BLaER1 (cell line): ENCODE measurements around the gene CCM2L.

Experiments used
- H3K27ac ChIP-seq: shearing (Covaris generic); formaldehyde crosslinking; 2 replicates; pipeline ENCODE4 v1.8.1; 2022
- H3K27me3 ChIP-seq: shearing (Covaris generic); formaldehyde crosslinking; 2 replicates; pipeline ENCODE4 v1.8.1; 2022
- H3K36me3 ChIP-seq: shearing (Covaris generic); formaldehyde crosslinking; 2 replicates; pipeline ENCODE4 v1.8.1; 2022
- H3K4me1 ChIP-seq: shearing (Covaris generic); formaldehyde crosslinking; 2 replicates; pipeline ENCODE4 v1.8.1; 2022
- H3K4me2 ChIP-seq: shearing (Covaris generic); formaldehyde crosslinking; 2 replicates; pipeline ENCODE4 v1.8.1; 2022
- H3K4me3 ChIP-seq: shearing (Covaris generic); formaldehyde crosslinking; 2 replicates; pipeline ENCODE4 v1.8.1; 2022
- H3K9ac ChIP-seq: shearing (Covaris generic); formaldehyde crosslinking; 2 replicates; pipeline ENCODE4 v1.8.1; 2022
- H3K9me3 ChIP-seq: shearing (Covaris generic); formaldehyde crosslinking; 2 replicates; pipeline ENCODE4 v1.8.1; 2022
- H4K20me1 ChIP-seq: shearing (Covaris generic); formaldehyde crosslinking; 2 replicates; pipeline ENCODE4 v1.8.1; 2022
- Cebpa-rat ChIP-seq: shearing (Covaris generic); IDR thresholded peaks from 2 replicates; pipeline ENCODE4 v1.8.1; 2022

Gene CCM2L

GRCh38 chr20:32035426-32035779, 25.2 kb downstream of the CCM2L start:
- Histone ChIP-seq H3K4me2 (peak overlapping the region; percentile 46), H3K4me3 (no peak overlapping the region), H3K9me3 (no peaks in the 10 kb centered on the region), H3K4me1 (peaks cover 73% of the 10 kb centered on the region), H4K20me1 (no peaks in the 10 kb centered on the region), H3K36me3 (no peaks in the 10 kb centered on the region), H3K27ac (0 out of 2 replicates have a peak overlapping the region, but pooled peaks have one; percentile 12), H3K27me3 (no peaks in the 10 kb centered on the region), H3K9ac (no peak overlapping the region)
- no peak for TF ChIP-seq Cebpa-rat

GRCh38 chr20:32036252-32036651, 26.0 kb downstream of the CCM2L start:
- H3K4me1 ChIP-seq: peaks cover 77% of the 10 kb centered on the region

GRCh38 chr20:32036716-32037485, 26.7 kb downstream of the CCM2L start:
- H3K9me3 ChIP-seq: no peaks in the 10 kb centered on the region
- peak overlapping the region; percentile 49 for H3K4me2 ChIP-seq
- H4K20me1 ChIP-seq: no peaks in the 10 kb centered on the region
- no peak overlapping the region for H3K4me3 ChIP-seq
- H3K9ac ChIP-seq: no peak overlapping the region
- no peaks in the 10 kb centered on the region for H3K27me3 ChIP-seq
- H3K36me3 ChIP-seq: no peaks in the 10 kb centered on the region
- TF ChIP-seq Cebpa-rat: no peak
- peak overlapping the region; percentile 45; the same call in 1 of the 2 replicates for H3K27ac ChIP-seq
- H3K4me1 ChIP-seq: peaks cover 80% of the 10 kb centered on the region

More at GRCh38 chr20:32036252-32036651, 26.0 kb downstream of the CCM2L start:
- no peak overlapping the region for H3K9ac ChIP-seq
- no peaks in the 10 kb centered on the region for H4K20me1 ChIP-seq
- no peaks in the 10 kb centered on the region for H3K27me3 ChIP-seq
- H3K4me2 ChIP-seq: peak overlapping the region; percentile 49
- H3K27ac ChIP-seq: peak overlapping the region; percentile 45; the same call in 1 of the 2 replicates
- H3K9me3 ChIP-seq: no peaks in the 10 kb centered on the region
- TF ChIP-seq Cebpa-rat: no peak
- H3K4me3 ChIP-seq: no peak overlapping the region
- H3K36me3 ChIP-seq: no peaks in the 10 kb centered on the region

GRCh38 chr20:32037929-32038328, 27.7 kb downstream of the CCM2L start:
- TF ChIP-seq Cebpa-rat: no peak

GRCh38 chr20:32040142-32040953, 30.1 kb downstream of the CCM2L start:
- Histone ChIP-seq H4K20me1 (no peaks in the 10 kb centered on the region), H3K27me3 (no peaks in the 10 kb centered on the region), H3K36me3 (no peaks in the 10 kb centered on the region), H3K27ac (peak overlapping the region; percentile 69), H3K4me1 (peaks cover 64% of the 10 kb centered on the region), H3K4me2 (peak overlapping the region; percentile 81), H3K4me3 (no peak overlapping the region; the same call in 1 of the 2 replicates), H3K9me3 (no peaks in the 10 kb centered on the region), H3K9ac (peak overlapping the region; percentile 44; the same call in 1 of the 2 replicates)
- TF ChIP-seq Cebpa-rat: peak; percentile 65; the same call in 1 of the 2 replicates

More at GRCh38 chr20:32037929-32038328, 27.7 kb downstream of the CCM2L start:
- H3K4me3 ChIP-seq: no peak overlapping the region
- H3K27me3 ChIP-seq: no peaks in the 10 kb centered on the region
- no peaks in the 10 kb centered on the region for H3K9me3 ChIP-seq
- H3K9ac ChIP-seq: no peak overlapping the region
- no peak overlapping the region for H3K4me2 ChIP-seq
- peaks cover 85% of the 10 kb centered on the region for H3K4me1 ChIP-seq
- H4K20me1 ChIP-seq: no peaks in the 10 kb centered on the region
- H3K27ac ChIP-seq: no peak overlapping the region
- H3K36me3 ChIP-seq: no peaks in the 10 kb centered on the region

- no peaks in the 10 kb centered on the region for H3K36me3 ChIP-seq
- no peak overlapping the region for H3K27ac ChIP-seq
- no peaks in the 10 kb centered on the region for H4K20me1 ChIP-seq
- no peak overlapping the region for H3K9ac ChIP-seq
- H3K4me1 ChIP-seq: peaks cover 22% of the 10 kb centered on the region
- no peak overlapping the region for H3K4me3 ChIP-seq
- H3K4me2 ChIP-seq: no peak overlapping the region
- no peaks in the 10 kb centered on the region; the same call in 1 of the 2 replicates for H3K27me3 ChIP-seq
- H3K9me3 ChIP-seq: no peaks in the 10 kb centered on the region
- TF ChIP-seq Cebpa-rat: no peak
Observed at GRCh38 chr20:32045999-32046398, 35.8 kb downstream of the CCM2L start.

GRCh38 chr20:32050324-32050841, 40.1 kb downstream of the CCM2L start:
- H3K36me3 ChIP-seq: no peaks in the 10 kb centered on the region
- H3K4me1 ChIP-seq: peaks cover 33% of the 10 kb centered on the region
- no peaks in the 10 kb centered on the region for H3K9me3 ChIP-seq
- no peak overlapping the region for H3K9ac ChIP-seq
- H4K20me1 ChIP-seq: no peaks in the 10 kb centered on the region
- no peak overlapping the region for H3K4me3 ChIP-seq
- TF ChIP-seq Cebpa-rat: no peak
- H3K27me3 ChIP-seq: peaks cover 21% of the 10 kb centered on the region
- H3K4me2 ChIP-seq: no peak overlapping the region
- no peak overlapping the region for H3K27ac ChIP-seq

- Histone ChIP-seq H4K20me1 (no peaks in the 10 kb centered on the region), H3K4me2 (peak overlapping the region; percentile 84), H3K9me3 (no peaks in the 10 kb centered on the region), H3K27ac (no peak overlapping the region), H3K36me3 (no peaks in the 10 kb centered on the region), H3K4me3 (peak overlapping the region; percentile 68), H3K4me1 (peaks cover 37% of the 10 kb centered on the region), H3K9ac (no peak overlapping the region), H3K27me3 (peaks cover 21% of the 10 kb centered on the region)
- TF ChIP-seq Cebpa-rat: no peak
Observed at GRCh38 chr20:32050851-32051556, 40.8 kb downstream of the CCM2L start.

- H3K27ac ChIP-seq: 0 out of 2 replicates have a peak overlapping the region, but pooled peaks have one; percentile 59
- no peaks in the 10 kb centered on the region for H4K20me1 ChIP-seq
- no peaks in the 10 kb centered on the region for H3K9me3 ChIP-seq
- H3K4me3 ChIP-seq: peak overlapping the region; percentile 68
- no peak for TF ChIP-seq Cebpa-rat
- H3K27me3 ChIP-seq: peaks cover 21% of the 10 kb centered on the region
- H3K36me3 ChIP-seq: no peaks in the 10 kb centered on the region
- H3K4me1 ChIP-seq: peaks cover 44% of the 10 kb centered on the region
- H3K9ac ChIP-seq: peak overlapping the region; percentile 64; the same call in 1 of the 2 replicates
- peak overlapping the region; percentile 84 for H3K4me2 ChIP-seq
Observed at GRCh38 chr20:32051720-32052089, 41.5 kb downstream of the CCM2L start.
